HepG2 (cell line): Measurements from ENCODE around the gene ARHGEF7. TPM values are rescaled to one million over a fixed set of nuclear protein-coding genes. Genes with fewer than 3 reads are reported as not detected.

Experiments
- ARID4A ChIP-seq: sonication (generic); formaldehyde crosslinking; IDR thresholded peaks from 2 replicates; pipeline ENCODE4 v1.5.0; 2020; ENCODE audit warnings: mild to moderate bottlenecking, missing genetic modification reagents, borderline replicate concordance
- CENPBD1 ChIP-seq: sonication (generic); formaldehyde crosslinking; IDR thresholded peaks from 2 replicates; pipeline ENCODE4 v1.8.0; 2022; ENCODE audit warnings: missing genetic modification reagents, low read depth, mild to moderate bottlenecking, borderline replicate concordance
- CSRNP2 ChIP-seq: sonication (generic); formaldehyde crosslinking; conservative IDR thresholded peaks from 2 replicates; pipeline ENCODE4 v1.8.0; 2022; ENCODE audit warnings: low read depth, missing genetic modification reagents
- FUBP1 ChIP-seq: sonication (generic); formaldehyde crosslinking; IDR thresholded peaks from 2 replicates; pipeline ENCODE4 v1.5.1; 2020; ENCODE audit warnings: missing genetic modification reagents, mild to moderate bottlenecking, borderline replicate concordance
- GPBP1L1 ChIP-seq: sonication (generic); formaldehyde crosslinking; IDR thresholded peaks from 2 replicates; pipeline ENCODE4 v1.5.0; 2020; ENCODE audit warnings: mild to moderate bottlenecking, missing genetic modification reagents
- IKZF5 ChIP-seq: IDR thresholded peaks from 2 replicates; pipeline ENCODE4 v1.6.1; 2018; ENCODE audit warnings: missing genetic modification reagents, mild to moderate bottlenecking, missing compliant biosample characterization
- KDM2A ChIP-seq: sonication (generic); formaldehyde crosslinking; IDR thresholded peaks from 2 replicates; pipeline ENCODE4 v1.4.0; 2020; ENCODE audit warnings: low read depth, missing genetic modification reagents, borderline replicate concordance
- MLLT10 ChIP-seq: sonication (generic); formaldehyde crosslinking; IDR thresholded peaks from 2 replicates; pipeline ENCODE4 v1.4.0; 2020; ENCODE audit warnings: missing genetic modification reagents
- NFE2 ChIP-seq: sonication (generic); formaldehyde crosslinking; IDR thresholded peaks from 2 replicates; pipeline ENCODE4 v1.4.0; 2020; ENCODE audit warnings: missing genetic modification reagents
- RELA ChIP-seq: sonication (generic); formaldehyde crosslinking; IDR thresholded peaks from 2 replicates; pipeline ENCODE4 v1.4.0; 2020; ENCODE audit warnings: missing genetic modification reagents
- ZFX ChIP-seq: sonication (generic); formaldehyde crosslinking; IDR thresholded peaks from 2 replicates; pipeline ENCODE4 v1.4.0; 2020; ENCODE audit warnings: mild to moderate bottlenecking, low read depth, missing genetic modification reagents, moderate library complexity
- ZHX1 ChIP-seq: sonication (generic); formaldehyde crosslinking; IDR thresholded peaks from 2 replicates; pipeline ENCODE4 v1.8.1; 2022; ENCODE audit warnings: low read depth, mild to moderate bottlenecking, missing genetic modification reagents
- ZMYM2 ChIP-seq: sonication (generic); formaldehyde crosslinking; IDR thresholded peaks from 2 replicates; pipeline ENCODE4 v1.8.0; 2022; ENCODE audit warnings: mild to moderate bottlenecking, missing genetic modification reagents
- ZNF33B ChIP-seq: sonication (generic); formaldehyde crosslinking; IDR thresholded peaks from 2 replicates; pipeline ENCODE4 v1.5.1; 2020; ENCODE audit warnings: mild to moderate bottlenecking, missing genetic modification reagents
- polyA plus RNA-seq, 8 experiments: library from polyadenylated mRNA; depleted of rRNA in 3 of 8; stranded (reverse) in 7 of 8; unstranded in 1 of 8; fragments of >200 nt; fragmentation: Illumina TruSeq in 4 of 8; extraction: Trizol in 4 of 8; gene quantifications; 2 replicates each; pipeline versions ENCODE4 v1.2.1 to v1.2.3, GENCODE V29; 2011 to 2016; ENCODE audit warnings: low read depth in 4 of 8, missing spikeins in 1 of 8, mixed read lengths in 1 of 8; ENCODE audit not compliant: insufficient read depth in 1 of 8
- total RNA-seq, 5 experiments: library from RNA; depleted of rRNA; stranded (reverse); fragments of >200 nt; fragmentation: Illumina TruSeq; extraction: Trizol; gene quantifications; 2 replicates each; pipeline ENCODE4 v1.2.3, GENCODE V29; 2016; ENCODE audit warnings: low read depth in 1 of 5

Gene ARHGEF7
- total and polyA plus RNA-seq, 2 of the 13 experiments (the other 11 are each of a cell fraction or from before 2014, with no cell fraction given): 15.7 to 22.3 TPM

GRCh38 chr13:111153279-111153976 lies 38.3 kb downstream of the ARHGEF7 start (continued):
- TF ChIP-seq RELA (CRISPR knock-in tag) (no peak), FUBP1 (CRISPR knock-in tag) (no peak), KDM2A (CRISPR knock-in tag) (peak; percentile 93), IKZF5 (CRISPR knock-in tag) (peak; percentile 67; the same call in 1 of the 2 replicates), ZHX1 (no peak; the same call in 1 of the 2 replicates), CENPBD1 (CRISPR knock-in tag) (0 out of 2 replicates have a peak, but pooled peaks have one; percentile 57), CSRNP2 (CRISPR knock-in tag) (no peak), ZNF33B (CRISPR knock-in tag) (peak; percentile 82), NFE2 (CRISPR knock-in tag) (no peak), ARID4A (CRISPR knock-in tag) (peak; percentile 95), ZFX (CRISPR knock-in tag) (peak; percentile 99), ZMYM2 (no peak), MLLT10 (no peak), GPBP1L1 (CRISPR knock-in tag) (no peak)
